Measurements from ENCODE around the gene RORB.

Gene RORB

DNA sequence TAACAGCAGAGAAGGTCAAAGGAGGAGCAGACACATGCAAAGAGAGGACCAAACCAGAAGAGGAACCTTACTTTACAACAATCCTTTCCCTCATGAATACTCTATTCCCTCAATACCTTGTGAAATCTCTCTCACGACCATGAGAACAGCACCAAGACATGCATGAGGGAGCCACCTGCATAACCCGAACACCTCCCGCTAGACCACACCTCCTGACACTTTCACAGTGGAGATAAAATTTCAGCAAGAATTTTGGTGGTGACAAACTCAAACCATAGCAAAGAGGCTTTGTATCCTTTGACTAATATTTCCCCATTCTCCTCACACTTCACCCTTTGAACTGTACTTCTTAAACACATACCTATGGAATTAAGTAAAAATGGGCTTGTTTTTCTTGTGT lies 101.7 kb downstream of the RORB start:
- no peak overlapping the region for H3K4me3 ChIP-seq (ENCODE audit: control insufficient read depth, low read depth, low read length)
- TF ChIP-seq, protein P1, sequence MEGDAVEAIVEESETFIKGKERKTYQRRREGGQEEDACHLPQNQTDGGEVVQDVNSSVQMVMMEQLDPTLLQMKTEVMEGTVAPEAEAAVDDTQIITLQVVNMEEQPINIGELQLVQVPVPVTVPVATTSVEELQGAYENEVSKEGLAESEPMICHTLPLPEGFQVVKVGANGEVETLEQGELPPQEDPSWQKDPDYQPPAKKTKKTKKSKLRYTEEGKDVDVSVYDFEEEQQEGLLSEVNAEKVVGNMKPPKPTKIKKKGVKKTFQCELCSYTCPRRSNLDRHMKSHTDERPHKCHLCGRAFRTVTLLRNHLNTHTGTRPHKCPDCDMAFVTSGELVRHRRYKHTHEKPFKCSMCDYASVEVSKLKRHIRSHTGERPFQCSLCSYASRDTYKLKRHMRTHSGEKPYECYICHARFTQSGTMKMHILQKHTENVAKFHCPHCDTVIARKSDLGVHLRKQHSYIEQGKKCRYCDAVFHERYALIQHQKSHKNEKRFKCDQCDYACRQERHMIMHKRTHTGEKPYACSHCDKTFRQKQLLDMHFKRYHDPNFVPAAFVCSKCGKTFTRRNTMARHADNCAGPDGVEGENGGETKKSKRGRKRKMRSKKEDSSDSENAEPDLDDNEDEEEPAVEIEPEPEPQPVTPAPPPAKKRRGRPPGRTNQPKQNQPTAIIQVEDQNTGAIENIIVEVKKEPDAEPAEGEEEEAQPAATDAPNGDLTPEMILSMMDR (conservative IDR thresholded peaks at IDR 0.05; ENCODE audit: control insufficient read depth, insufficient read depth, low read depth, low read length), result no peak
- DNase-seq (ENCODE audit: low read depth), result no peak

DNA sequence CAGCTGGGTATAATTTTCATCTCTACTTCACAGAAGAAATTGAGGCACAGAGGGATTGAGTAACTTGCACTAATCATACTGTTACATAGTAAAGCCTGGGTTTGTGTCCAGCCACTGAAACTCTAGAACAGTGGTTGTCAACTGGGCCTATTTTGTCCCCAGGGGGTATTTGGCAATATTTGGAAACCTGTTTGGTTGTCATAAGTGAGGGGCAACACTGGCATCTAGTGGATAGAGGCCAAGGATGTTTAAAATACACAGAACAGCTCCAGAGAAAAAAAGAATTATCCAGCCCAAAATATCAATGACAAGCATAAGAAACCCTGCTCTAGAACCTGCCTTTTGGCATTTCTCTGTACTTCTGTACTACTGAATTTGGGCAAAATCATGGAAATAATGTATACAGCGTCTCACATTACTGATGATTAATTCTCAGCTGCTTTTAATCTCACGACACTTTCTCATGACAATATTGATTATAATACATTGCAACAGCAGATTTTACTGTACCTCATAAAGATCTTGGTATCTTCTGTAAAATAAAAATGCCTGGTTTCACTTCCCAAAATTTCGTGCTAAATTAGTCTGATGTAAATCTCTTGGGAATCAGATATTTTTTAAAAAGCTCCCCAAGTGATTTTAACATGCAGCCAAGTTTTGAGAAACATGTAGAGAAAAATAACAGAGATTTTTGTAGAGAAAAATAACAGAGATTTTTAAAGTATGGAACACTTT lies 112.7 kb downstream of the RORB start:
- TF ChIP-seq, protein P1 (conservative IDR thresholded peaks at IDR 0.05; ENCODE audit: control insufficient read depth, insufficient read depth, low read depth, low read length), result no peak
- H3K4me3 ChIP-seq (ENCODE audit: control insufficient read depth, low read depth, low read length), result no peak overlapping the region
- DNase-seq (ENCODE audit: low read depth), result no peak

DNA sequence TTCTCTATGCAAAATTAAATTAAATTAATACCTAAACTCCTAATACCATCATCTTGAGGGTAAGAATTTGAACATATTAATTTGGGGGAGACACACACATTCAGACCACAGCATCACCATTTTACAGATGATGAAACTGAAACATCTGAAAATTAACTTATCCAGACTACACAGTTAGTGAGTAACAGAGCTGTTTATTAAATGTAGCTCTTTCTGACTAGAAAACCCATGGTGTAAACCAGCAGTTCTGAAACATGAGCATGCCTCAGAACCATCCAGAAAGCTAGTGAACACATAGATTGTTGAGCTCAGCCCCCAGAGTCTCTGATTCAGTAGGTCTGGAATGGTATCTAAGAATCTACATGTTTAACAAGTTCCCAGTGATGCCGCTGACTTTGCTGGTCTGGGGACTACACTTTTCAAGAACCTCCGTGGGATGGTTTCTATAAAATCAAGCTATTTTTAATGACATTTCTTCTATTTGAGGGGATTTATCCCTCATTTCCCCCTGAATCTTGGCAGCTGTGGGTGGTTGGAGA lies 113.5 kb downstream of the RORB start:
- DNase-seq (ENCODE audit: low read depth), result peak; percentile 0
- TF ChIP-seq, protein P1 (conservative IDR thresholded peaks at IDR 0.05; ENCODE audit: control insufficient read depth, insufficient read depth, low read depth, low read length), result no peak
- H3K4me3 ChIP-seq (ENCODE audit: control insufficient read depth, low read depth, low read length), result no peak overlapping the region

DNA sequence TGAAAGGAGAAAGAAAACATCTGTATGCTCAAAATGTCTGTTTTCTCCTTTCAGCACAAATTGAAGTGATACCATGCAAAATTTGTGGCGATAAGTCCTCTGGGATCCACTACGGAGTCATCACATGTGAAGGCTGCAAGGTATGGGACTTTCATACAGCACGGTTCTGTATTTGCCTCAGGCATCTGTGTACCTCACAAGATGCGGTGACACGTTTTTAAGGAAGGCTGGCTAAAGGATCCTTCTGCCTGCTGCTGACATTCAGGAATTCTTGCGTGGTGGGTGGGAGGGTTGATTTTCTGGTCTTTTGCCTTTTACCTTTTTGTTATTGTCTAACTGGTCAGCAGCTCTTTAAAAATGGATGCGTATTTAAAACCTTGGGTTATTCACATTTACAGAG lies 133.1 kb downstream of the RORB start:
- no peak for DNase-seq (ENCODE audit: low read depth)
- TF ChIP-seq, protein P1 (conservative IDR thresholded peaks at IDR 0.05; ENCODE audit: control insufficient read depth, insufficient read depth, low read depth, low read length), result no peak
- no peak overlapping the region for H3K4me3 ChIP-seq (ENCODE audit: control insufficient read depth, low read depth, low read length)

DNA sequence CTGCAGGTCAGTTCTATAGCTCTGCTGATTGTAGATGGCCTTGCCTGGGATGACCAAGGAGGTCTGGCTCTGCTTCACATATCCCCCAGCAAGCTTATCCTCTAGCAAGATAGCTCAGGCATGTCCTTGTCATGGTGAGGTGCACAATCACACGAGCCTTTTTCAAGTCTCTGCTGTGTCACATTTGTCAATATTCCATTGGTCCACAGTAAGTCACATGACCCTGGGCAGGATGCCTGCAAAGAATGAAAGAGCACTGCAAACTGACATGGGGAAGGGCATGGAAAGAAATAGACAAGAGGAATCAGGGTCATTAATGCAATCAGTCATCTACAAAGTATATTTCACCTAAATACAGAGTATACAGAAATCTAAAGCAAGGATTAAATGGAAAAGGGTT lies 142.0 kb downstream of the RORB start:
- no peak for DNase-seq (ENCODE audit: low read depth)
- TF ChIP-seq, protein P1 (conservative IDR thresholded peaks at IDR 0.05; ENCODE audit: control insufficient read depth, insufficient read depth, low read depth, low read length), result no peak
- no peak overlapping the region for H3K4me3 ChIP-seq (ENCODE audit: control insufficient read depth, low read depth, low read length)

DNA sequence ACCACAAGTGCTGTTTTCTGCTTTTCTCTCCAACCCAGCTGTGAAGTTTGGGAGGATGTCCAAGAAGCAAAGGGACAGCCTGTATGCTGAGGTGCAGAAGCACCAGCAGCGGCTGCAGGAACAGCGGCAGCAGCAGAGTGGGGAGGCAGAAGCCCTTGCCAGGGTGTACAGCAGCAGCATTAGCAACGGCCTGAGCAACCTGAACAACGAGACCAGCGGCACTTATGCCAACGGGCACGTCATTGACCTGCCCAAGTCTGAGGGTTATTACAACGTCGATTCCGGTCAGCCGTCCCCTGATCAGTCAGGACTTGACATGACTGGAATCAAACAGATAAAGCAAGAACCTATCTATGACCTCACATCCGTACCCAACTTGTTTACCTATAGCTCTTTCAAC lies 145.2 kb downstream of the RORB start:
- no peak for DNase-seq (ENCODE audit: low read depth)
- TF ChIP-seq, protein P1 (conservative IDR thresholded peaks at IDR 0.05; ENCODE audit: control insufficient read depth, insufficient read depth, low read depth, low read length), result no peak
- no peak overlapping the region for H3K4me3 ChIP-seq (ENCODE audit: control insufficient read depth, low read depth, low read length)

Measured in fibroblast of mammary gland (primary cell).